OCI-LY3 (cell line): ENCODE data around the gene CDKN2A.

Experiments
- H2AFZ ChIP-seq: fragments of 200-600, 300-600 bp; shearing (Covaris generic); 2 replicates; pipeline ENCODE4 v1.6.0; 2014; ENCODE audit warnings: antibody characterized with exemption, low read depth, low read length
- H3K27ac ChIP-seq: fragments of 200-600, 300-600 bp; sonication (generic); 2 replicates; pipeline ENCODE4 v1.5.1; 2014; ENCODE audit warnings: mild to moderate bottlenecking, low read length, moderate library complexity, mixed read lengths
- H3K27me3 ChIP-seq: fragments of 200-600, 300-600 bp; sonication (generic); 2 replicates; pipeline ENCODE4 v1.6.1; 2014; ENCODE audit warnings: low read depth, low read length, mixed read lengths
- H3K36me3 ChIP-seq: fragments of 200-600, 300-600 bp; sonication (generic); replicated peaks from 2 replicates; pipeline ENCODE3; 2014; ENCODE audit warnings: low read depth, low read length, mixed read lengths
- H3K4me1 ChIP-seq: fragments of 300-600, 200-600 bp; sonication (generic); 2 replicates; pipeline ENCODE4 v1.6.1; 2014; ENCODE audit warnings: low read length, mixed read lengths
- H3K4me2 ChIP-seq: fragments of 200-600, 300-600 bp; sonication (generic); 2 replicates; pipeline ENCODE4 v1.6.1; 2014; ENCODE audit warnings: low read length, mixed read lengths
- H3K4me3 ChIP-seq: fragments of 300-600, 200-600 bp; sonication (generic); 2 replicates; pipeline ENCODE4 v1.5.1; 2014; ENCODE audit warnings: antibody characterized with exemption, mild to moderate bottlenecking, low read length, moderate library complexity
- H3K79me2 ChIP-seq: fragments of 300-600, 200-600 bp; shearing (Covaris generic); 2 replicates; pipeline ENCODE4 v1.6.1; 2014; ENCODE audit warnings: mild to moderate bottlenecking, low read length, mixed read lengths
- H3K9ac ChIP-seq: fragments of 300-600, 200-600 bp; shearing (Covaris generic); 2 replicates; pipeline ENCODE4 v1.6.0; 2014; ENCODE audit warnings: mild to moderate bottlenecking, low read length, moderate library complexity
- H3K9me3 ChIP-seq: fragments of 200-600, 300-600 bp; shearing (Covaris generic); 2 replicates; pipeline ENCODE4 v1.6.1; 2014; ENCODE audit warnings: low read length, mixed read lengths; ENCODE audit not compliant: insufficient read depth
- H4K20me1 ChIP-seq: fragments of 200-600, 300-600 bp; sonication (generic); 2 replicates; pipeline ENCODE4 v1.6.1; 2016; ENCODE audit warnings: low read length, mixed read lengths; ENCODE audit not compliant: insufficient read depth
- EZH2phosphoT487 ChIP-seq: fragments of 200-600 bp; shearing (Covaris generic); IDR thresholded peaks from 2 replicates; pipeline ENCODE4 v1.6.1; 2018; ENCODE audit warnings: antibody characterized with exemption, mixed run types, low read depth
- TF ChIP-seq, protein P1 (sequence below): fragments of 200-600, 300-600 bp; sonication (generic); IDR thresholded peaks from 2 replicates; pipeline ENCODE4 v1.5.1; 2014; ENCODE audit warnings: antibody characterized with exemption, low read length, low read depth

CDKN2A gene

GRCh38 chr9:22035591-22036011 lies 41.4 kb upstream of the CDKN2A start:
- no peak overlapping the region for H3K4me3 ChIP-seq
- H3K9me3 ChIP-seq = no peaks in the 10 kb centered on the region
- H4K20me1 ChIP-seq = no peaks in the 10 kb centered on the region
- H3K27me3 ChIP-seq = no peaks in the 10 kb centered on the region
- H3K79me2 ChIP-seq = no peaks in the 10 kb centered on the region
- H3K36me3 ChIP-seq = no peaks in the 10 kb centered on the region
- no peak overlapping the region for H3K9ac ChIP-seq
- no peaks in the 10 kb centered on the region for H3K4me1 ChIP-seq
- TF ChIP-seq, protein P1, sequence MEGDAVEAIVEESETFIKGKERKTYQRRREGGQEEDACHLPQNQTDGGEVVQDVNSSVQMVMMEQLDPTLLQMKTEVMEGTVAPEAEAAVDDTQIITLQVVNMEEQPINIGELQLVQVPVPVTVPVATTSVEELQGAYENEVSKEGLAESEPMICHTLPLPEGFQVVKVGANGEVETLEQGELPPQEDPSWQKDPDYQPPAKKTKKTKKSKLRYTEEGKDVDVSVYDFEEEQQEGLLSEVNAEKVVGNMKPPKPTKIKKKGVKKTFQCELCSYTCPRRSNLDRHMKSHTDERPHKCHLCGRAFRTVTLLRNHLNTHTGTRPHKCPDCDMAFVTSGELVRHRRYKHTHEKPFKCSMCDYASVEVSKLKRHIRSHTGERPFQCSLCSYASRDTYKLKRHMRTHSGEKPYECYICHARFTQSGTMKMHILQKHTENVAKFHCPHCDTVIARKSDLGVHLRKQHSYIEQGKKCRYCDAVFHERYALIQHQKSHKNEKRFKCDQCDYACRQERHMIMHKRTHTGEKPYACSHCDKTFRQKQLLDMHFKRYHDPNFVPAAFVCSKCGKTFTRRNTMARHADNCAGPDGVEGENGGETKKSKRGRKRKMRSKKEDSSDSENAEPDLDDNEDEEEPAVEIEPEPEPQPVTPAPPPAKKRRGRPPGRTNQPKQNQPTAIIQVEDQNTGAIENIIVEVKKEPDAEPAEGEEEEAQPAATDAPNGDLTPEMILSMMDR = no peak
- no peak for TF ChIP-seq EZH2phosphoT487
- H3K4me2 ChIP-seq = no peak overlapping the region
- no peak overlapping the region for H2AFZ ChIP-seq
- no peak overlapping the region for H3K27ac ChIP-seq

- Histone ChIP-seq H3K4me3 (no peak overlapping the region), H2AFZ (no peak overlapping the region), H3K9ac (no peak overlapping the region), H3K4me2 (no peak overlapping the region), H3K27ac (no peak overlapping the region), H4K20me1 (no peaks in the 10 kb centered on the region), H3K36me3 (no peaks in the 10 kb centered on the region), H3K4me1 (no peaks in the 10 kb centered on the region), H3K27me3 (no peaks in the 10 kb centered on the region), H3K79me2 (no peaks in the 10 kb centered on the region), H3K9me3 (no peaks in the 10 kb centered on the region)
- no peak for TF ChIP-seq EZH2phosphoT487
- TF ChIP-seq, protein P1 = no peak
Measured at GRCh38 chr9:22033012-22033630, 38.9 kb upstream of the CDKN2A start.

DNA sequence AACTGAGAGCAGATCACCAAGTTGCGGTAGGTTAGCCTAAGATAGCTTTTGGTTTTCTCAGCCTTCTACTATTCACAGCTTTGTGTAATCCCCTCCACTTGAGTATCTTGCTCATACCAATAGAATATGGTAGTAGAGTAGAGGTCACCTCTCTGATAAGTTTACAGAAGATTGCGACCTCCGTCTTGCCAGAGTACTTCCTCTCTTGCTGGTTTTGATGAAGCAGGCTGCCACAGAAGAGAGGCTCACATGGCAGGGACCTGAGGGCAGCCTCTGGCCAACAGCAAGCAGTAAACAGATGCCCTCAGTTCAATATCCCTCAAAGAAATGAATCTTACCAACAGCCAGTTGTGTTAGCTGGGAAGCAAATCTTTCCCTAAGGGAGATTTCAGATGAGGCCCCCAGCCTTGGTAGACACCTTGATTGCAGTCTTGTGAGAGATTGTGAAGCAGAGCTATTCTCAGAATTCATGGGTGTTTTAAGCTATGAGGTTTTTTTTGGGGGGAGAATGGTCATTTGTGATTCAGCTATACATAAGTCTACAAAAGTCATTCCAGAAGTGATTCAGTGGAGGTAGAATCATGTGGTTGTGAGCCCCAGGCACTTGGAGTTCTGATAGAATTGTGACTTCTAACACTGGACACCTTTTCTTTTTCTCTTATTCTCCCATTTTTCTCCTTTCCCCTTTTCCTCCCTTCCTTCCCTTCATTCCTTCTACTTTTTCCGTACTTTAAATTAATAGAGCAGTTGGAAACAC lies 37.6 kb upstream of the CDKN2A start:
- Histone ChIP-seq H3K4me2 (no peak overlapping the region), H3K4me1 (no peaks in the 10 kb centered on the region)
- TF ChIP-seq, protein P1 = no peak
- TF ChIP-seq EZH2phosphoT487 = no peak

DNA sequence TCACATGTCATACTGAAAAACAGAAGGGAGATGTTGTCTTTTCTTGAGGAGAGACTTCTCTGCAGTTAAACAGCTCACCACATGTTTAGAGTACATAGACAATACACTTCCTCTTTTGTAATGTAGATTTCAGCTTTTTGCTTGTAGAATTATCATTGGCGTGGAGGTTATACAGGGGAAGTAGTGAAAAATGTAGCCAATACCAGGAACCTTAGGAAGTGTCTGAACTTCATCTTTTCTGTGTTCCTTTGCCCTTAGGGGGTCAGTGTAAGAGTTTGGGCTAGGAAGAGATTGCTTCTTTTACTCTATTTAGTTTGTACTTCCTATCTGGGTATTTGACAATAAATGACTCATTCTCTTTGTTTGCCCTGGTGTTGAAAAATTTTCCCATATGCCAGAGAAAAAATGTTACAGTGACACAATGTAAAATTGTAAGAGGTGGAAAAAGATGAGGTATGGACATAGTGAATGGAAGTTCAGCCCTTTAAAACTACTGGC lies 36.0 kb upstream of the CDKN2A start:
- Histone ChIP-seq H3K9ac (no peak overlapping the region), H3K27ac (no peak overlapping the region), H4K20me1 (no peaks in the 10 kb centered on the region), H3K36me3 (no peaks in the 10 kb centered on the region), H3K79me2 (no peaks in the 10 kb centered on the region), H2AFZ (no peak overlapping the region), H3K4me1 (no peaks in the 10 kb centered on the region), H3K4me3 (no peak overlapping the region), H3K9me3 (no peaks in the 10 kb centered on the region), H3K27me3 (no peaks in the 10 kb centered on the region), H3K4me2 (no peak overlapping the region)
- TF ChIP-seq EZH2phosphoT487 = no peak
- TF ChIP-seq, protein P1 = no peak

More for the DNA sequence above, 37.6 kb upstream of the CDKN2A start:
- H3K4me3 ChIP-seq = no peak overlapping the region
- no peaks in the 10 kb centered on the region for H3K36me3 ChIP-seq
- H3K9me3 ChIP-seq = no peaks in the 10 kb centered on the region
- H3K9ac ChIP-seq = no peak overlapping the region
- H3K27me3 ChIP-seq = no peaks in the 10 kb centered on the region
- H2AFZ ChIP-seq = no peak overlapping the region
- H3K79me2 ChIP-seq = no peaks in the 10 kb centered on the region
- H4K20me1 ChIP-seq = no peaks in the 10 kb centered on the region
- H3K27ac ChIP-seq = no peak overlapping the region
